Measurements from ENCODE around the gene TSPAN18. TPM values are rescaled to one million over a fixed set of nuclear protein-coding genes. Genes with fewer than 3 reads are reported as not detected.

Gene TSPAN18
- total RNA-seq, 1 experiment from 2014 or later: 18.3 TPM

DNA sequence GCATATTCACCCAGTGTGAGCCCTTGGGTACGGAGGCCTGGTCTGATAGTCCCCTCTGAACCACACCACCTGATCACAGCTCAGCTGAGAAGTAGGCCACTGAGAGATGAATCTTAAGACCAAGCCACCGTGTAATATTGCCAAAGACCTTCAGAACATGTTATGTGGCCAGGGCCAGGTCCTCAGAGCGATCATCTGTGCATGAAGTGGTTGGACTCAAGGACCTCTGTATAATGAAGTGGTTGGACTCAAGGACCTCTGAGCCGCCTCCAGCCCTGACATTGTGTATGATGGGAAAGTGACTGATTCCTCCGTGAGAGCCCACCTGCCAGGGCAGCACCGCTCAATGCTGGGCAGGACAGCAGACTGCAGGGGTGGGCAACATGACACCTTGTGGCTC is 153.7 kb downstream of the TSPAN18 start:
- RAD21 ChIA-PET (ENCODE audit: low non-redundant PET in 1 of 2, low total read pairs in 2 of 2, uncharacterized antibody in 2 of 2, unreplicated experiment in 2 of 2): no interaction called here
- Histone ChIP-seq H3K4me2 (ENCODE audit: low read length) (no peak overlapping the region), H3K9me2 (ENCODE audit: insufficient read depth) (no peaks in the 10 kb centered on the region), H2AFZ (ENCODE audit: low read depth, low read length, poor library complexity, severe bottlenecking) (no peak overlapping the region), H3K27ac (ENCODE audit: low read depth, low read length) (no peak overlapping the region), H3K9ac (ENCODE audit: low read length) (no peak overlapping the region), H4K20me1 (ENCODE audit: insufficient read depth) (no peaks in the 10 kb centered on the region), H3K4me3 (replicated peaks in 1 of 2; ENCODE audit: low read depth in 1 of 2, low read length in 2 of 2) (no peak overlapping the region), H3K36me3 (ENCODE audit: control insufficient read depth in 1 of 2, insufficient read depth in 2 of 2, low read length in 2 of 2) (no peaks in the 10 kb centered on the region), H3K9me3 (ENCODE audit: control insufficient read depth in 1 of 2, insufficient read depth in 1 of 2, low read depth in 1 of 2, low read length in 2 of 2) (no peaks in the 10 kb centered on the region), H3K4me1 (ENCODE audit: control insufficient read depth in 1 of 2, insufficient read depth in 2 of 2, low read length in 2 of 2) (peaks cover 0 to 14% of the 10 kb centered on the region in 2 experiments; a peak in 2 of 4 replicates), H3K79me2 (ENCODE audit: insufficient read depth, low read length) (no peaks in the 10 kb centered on the region), H3K27me3 (ENCODE audit: insufficient read depth, low read length) (no peaks in the 10 kb centered on the region)
- DNase-seq (ENCODE audit: low read depth, low spot score) (no peak), ATAC-seq (no peak)
- CTCF ChIA-PET: no interaction called here
- intact Hi-C loops (cut with micrococcal nuclease): no loop called here
- BruUV-seq (replicated peaks): no TSS peak
- TF ChIP-seq SRF (IDR thresholded peaks at IDR 0.05; ENCODE audit: low read depth) (no peak), CBX3 (IDR thresholded peaks at IDR 0.05; ENCODE audit: low read depth) (no peak), EGR1 (IDR thresholded peaks at IDR 0.05; ENCODE audit: low read depth) (no peak)
- TF ChIP-seq, protein P1, sequence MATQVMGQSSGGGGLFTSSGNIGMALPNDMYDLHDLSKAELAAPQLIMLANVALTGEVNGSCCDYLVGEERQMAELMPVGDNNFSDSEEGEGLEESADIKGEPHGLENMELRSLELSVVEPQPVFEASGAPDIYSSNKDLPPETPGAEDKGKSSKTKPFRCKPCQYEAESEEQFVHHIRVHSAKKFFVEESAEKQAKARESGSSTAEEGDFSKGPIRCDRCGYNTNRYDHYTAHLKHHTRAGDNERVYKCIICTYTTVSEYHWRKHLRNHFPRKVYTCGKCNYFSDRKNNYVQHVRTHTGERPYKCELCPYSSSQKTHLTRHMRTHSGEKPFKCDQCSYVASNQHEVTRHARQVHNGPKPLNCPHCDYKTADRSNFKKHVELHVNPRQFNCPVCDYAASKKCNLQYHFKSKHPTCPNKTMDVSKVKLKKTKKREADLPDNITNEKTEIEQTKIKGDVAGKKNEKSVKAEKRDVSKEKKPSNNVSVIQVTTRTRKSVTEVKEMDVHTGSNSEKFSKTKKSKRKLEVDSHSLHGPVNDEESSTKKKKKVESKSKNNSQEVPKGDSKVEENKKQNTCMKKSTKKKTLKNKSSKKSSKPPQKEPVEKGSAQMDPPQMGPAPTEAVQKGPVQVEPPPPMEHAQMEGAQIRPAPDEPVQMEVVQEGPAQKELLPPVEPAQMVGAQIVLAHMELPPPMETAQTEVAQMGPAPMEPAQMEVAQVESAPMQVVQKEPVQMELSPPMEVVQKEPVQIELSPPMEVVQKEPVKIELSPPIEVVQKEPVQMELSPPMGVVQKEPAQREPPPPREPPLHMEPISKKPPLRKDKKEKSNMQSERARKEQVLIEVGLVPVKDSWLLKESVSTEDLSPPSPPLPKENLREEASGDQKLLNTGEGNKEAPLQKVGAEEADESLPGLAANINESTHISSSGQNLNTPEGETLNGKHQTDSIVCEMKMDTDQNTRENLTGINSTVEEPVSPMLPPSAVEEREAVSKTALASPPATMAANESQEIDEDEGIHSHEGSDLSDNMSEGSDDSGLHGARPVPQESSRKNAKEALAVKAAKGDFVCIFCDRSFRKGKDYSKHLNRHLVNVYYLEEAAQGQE (IDR thresholded peaks at IDR 0.05; ENCODE audit: low read depth): no peak
- POLR2A ChIA-PET: no interaction called here

- Histone ChIP-seq H3K4me3 (replicated peaks in 1 of 2; ENCODE audit: low read depth in 1 of 2, low read length in 2 of 2) (no peak overlapping the region), H4K20me1 (ENCODE audit: insufficient read depth) (no peaks in the 10 kb centered on the region), H3K27me3 (ENCODE audit: insufficient read depth, low read length) (no peaks in the 10 kb centered on the region), H3K9me2 (ENCODE audit: insufficient read depth) (no peaks in the 10 kb centered on the region), H3K4me2 (ENCODE audit: low read length) (no peak overlapping the region), H2AFZ (ENCODE audit: low read depth, low read length, poor library complexity, severe bottlenecking) (no peak overlapping the region), H3K36me3 (ENCODE audit: control insufficient read depth in 1 of 2, insufficient read depth in 2 of 2, low read length in 2 of 2) (no peaks in the 10 kb centered on the region), H3K27ac (ENCODE audit: low read depth, low read length) (no peak overlapping the region), H3K4me1 (ENCODE audit: control insufficient read depth in 1 of 2, insufficient read depth in 2 of 2, low read length in 2 of 2) (peaks cover 0 to 14% of the 10 kb centered on the region in 2 experiments; a peak in 2 of 4 replicates), H3K79me2 (ENCODE audit: insufficient read depth, low read length) (no peaks in the 10 kb centered on the region), H3K9me3 (ENCODE audit: control insufficient read depth in 1 of 2, insufficient read depth in 1 of 2, low read depth in 1 of 2, low read length in 2 of 2) (no peaks in the 10 kb centered on the region), H3K9ac (ENCODE audit: low read length) (no peak overlapping the region)
- no peak for TF ChIP-seq SP1 (IDR thresholded peaks at IDR 0.05; ENCODE audit: low read depth)
- TF ChIP-seq POLR2A (IDR thresholded peaks at IDR 0.05; ENCODE audit: borderline replicate concordance, extremely low read depth, insufficient read depth, insufficient read length): no peak
- DNase-seq (ENCODE audit: low read depth, low spot score) (no peak), ATAC-seq (no peak)
- ChIA-PET POLR2A (no interaction called here), CTCF (no interaction called here), RAD21 (ENCODE audit: low non-redundant PET in 1 of 2, low total read pairs in 2 of 2, uncharacterized antibody in 2 of 2, unreplicated experiment in 2 of 2) (no interaction called here)
- intact Hi-C loops (cut with micrococcal nuclease): no loop called here
- no TSS peak for BruUV-seq (replicated peaks)
Observed at GRCh38 chr11:44880953-44881352, 154.2 kb downstream of the TSPAN18 start.

Data from HCT116 (cell line).